PC-3 (cell line): ENCODE measurements around the gene FBXO5.

ENCODE experiments used
- EZH2 ChIP-seq: fragments of 300-600 bp; sonication (generic); IDR thresholded peaks from one replicate; pipeline ENCODE4 v1.6.1; 2017; ENCODE audit warnings: antibody characterized with exemption, mild to moderate bottlenecking, low read length; ENCODE audit not compliant: unreplicated experiment
- EZH2phosphoT487 ChIP-seq: fragments of 300-600 bp; sonication (generic); IDR thresholded peaks from 2 replicates; pipeline ENCODE4 v1.6.1; 2018; ENCODE audit warnings: mild to moderate bottlenecking, antibody characterized with exemption, low read length, borderline replicate concordance
- TF ChIP-seq, protein P1 (sequence below): fragments of 300-600 bp; sonication (generic); conservative IDR thresholded peaks from 2 replicates; pipeline ENCODE4 v1.5.1; 2017; ENCODE audit warnings: antibody characterized with exemption, low read depth, mild to moderate bottlenecking, low read length

DNA sequence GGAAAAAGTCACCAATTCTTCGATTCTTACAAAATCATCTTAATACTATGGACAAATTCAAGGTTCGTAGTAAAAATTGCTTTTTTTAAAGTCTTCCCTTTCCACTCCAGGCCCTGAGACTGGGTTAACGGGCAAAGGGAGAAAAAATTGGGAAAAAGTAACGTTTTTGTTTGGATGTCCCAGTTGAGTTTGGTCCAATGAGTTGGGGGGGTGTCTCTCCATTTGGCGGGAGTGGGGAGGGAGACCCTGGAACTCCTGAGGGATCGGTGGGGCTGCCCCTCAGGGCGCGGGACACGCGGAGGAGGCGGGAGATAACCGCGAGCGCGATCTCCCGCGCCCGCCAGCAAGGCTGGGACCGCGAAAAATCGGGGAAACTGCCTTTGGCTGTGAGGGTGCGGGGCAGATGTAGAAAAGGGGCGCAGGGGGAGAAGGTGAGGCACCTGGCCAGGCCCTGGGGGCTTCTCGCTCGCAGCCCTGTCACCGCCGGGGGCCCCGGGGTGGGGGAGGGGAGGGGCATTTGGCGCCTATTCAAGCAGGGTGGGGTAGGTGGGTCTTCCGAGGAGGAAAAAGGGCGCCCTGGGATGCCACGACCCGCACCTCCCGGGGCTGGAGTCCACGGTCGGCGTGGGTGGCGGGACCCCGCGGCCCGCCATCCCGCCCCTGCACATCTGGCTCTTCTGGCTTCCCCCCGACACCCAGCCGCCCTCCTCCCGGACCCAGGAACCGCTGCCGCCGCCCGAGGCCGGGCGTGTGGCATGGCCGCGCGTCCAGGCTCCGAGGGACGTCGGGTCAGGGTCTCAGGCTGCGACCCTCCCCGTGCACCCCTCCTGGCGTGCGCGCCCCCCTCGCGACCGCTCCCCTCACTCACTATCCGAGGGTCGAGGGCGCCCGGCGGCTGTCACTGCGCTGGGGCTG is 595 bp downstream of the FBXO5 start:
- TF ChIP-seq, protein P1, sequence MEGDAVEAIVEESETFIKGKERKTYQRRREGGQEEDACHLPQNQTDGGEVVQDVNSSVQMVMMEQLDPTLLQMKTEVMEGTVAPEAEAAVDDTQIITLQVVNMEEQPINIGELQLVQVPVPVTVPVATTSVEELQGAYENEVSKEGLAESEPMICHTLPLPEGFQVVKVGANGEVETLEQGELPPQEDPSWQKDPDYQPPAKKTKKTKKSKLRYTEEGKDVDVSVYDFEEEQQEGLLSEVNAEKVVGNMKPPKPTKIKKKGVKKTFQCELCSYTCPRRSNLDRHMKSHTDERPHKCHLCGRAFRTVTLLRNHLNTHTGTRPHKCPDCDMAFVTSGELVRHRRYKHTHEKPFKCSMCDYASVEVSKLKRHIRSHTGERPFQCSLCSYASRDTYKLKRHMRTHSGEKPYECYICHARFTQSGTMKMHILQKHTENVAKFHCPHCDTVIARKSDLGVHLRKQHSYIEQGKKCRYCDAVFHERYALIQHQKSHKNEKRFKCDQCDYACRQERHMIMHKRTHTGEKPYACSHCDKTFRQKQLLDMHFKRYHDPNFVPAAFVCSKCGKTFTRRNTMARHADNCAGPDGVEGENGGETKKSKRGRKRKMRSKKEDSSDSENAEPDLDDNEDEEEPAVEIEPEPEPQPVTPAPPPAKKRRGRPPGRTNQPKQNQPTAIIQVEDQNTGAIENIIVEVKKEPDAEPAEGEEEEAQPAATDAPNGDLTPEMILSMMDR: no peak
- TF ChIP-seq EZH2 (no peak), EZH2phosphoT487 (no peak)
